HG03378 (cell line): Measurements from ENCODE around the gene TEX11.
"Not testable (repeated sequence)": the region's sequence is repeated elsewhere in the genome, so short reads cannot be mapped to it uniquely, and the experiment has no call there.

ENCODE experiments used
- ATAC-seq: cut with Tn5 transposase; IDR thresholded peaks from one replicate; pipeline ENCODE4 v1.9.1; 2021; ENCODE audit warnings: mild to moderate bottlenecking, moderate library complexity; ENCODE audit not compliant: unreplicated experiment

Gene TEX11

GRCh38 chrX:70762285-70762684 lies 146.2 kb downstream of the TEX11 start:
- no peak for ATAC-seq

- ATAC-seq, result no peak
Observed at GRCh38 chrX:70755850-70756249, 152.7 kb downstream of the TEX11 start.

GRCh38 chrX:70754169-70754848 lies 154.2 kb downstream of the TEX11 start:
- no peak for ATAC-seq

GRCh38 chrX:70733774-70734173 lies 174.7 kb downstream of the TEX11 start:
- not testable (repeated sequence) for ATAC-seq

- not testable (repeated sequence) for ATAC-seq
Observed at GRCh38 chrX:70727961-70728360, 180.6 kb downstream of the TEX11 start.

GRCh38 chrX:70720721-70721120 lies 187.8 kb downstream of the TEX11 start:
- no peak for ATAC-seq

GRCh38 chrX:70711336-70711735 lies 197.2 kb downstream of the TEX11 start:
- ATAC-seq, result not testable (repeated sequence)

GRCh38 chrX:70694339-70695122 lies 214.0 kb downstream of the TEX11 start:
- no peak for ATAC-seq

- not testable (repeated sequence) for ATAC-seq
Observed at GRCh38 chrX:70679455-70679854, 229.1 kb downstream of the TEX11 start.

- ATAC-seq, result no peak
Observed at GRCh38 chrX:70675284-70675683, 233.2 kb downstream of the TEX11 start.

GRCh38 chrX:70672326-70672725 lies 236.2 kb downstream of the TEX11 start:
- no peak for ATAC-seq

- ATAC-seq, result no peak
Observed at GRCh38 chrX:70669120-70669519, 239.4 kb downstream of the TEX11 start.

- ATAC-seq, result no peak
Observed at GRCh38 chrX:70664726-70665125, 243.8 kb downstream of the TEX11 start.

GRCh38 chrX:70661124-70661523 lies 247.4 kb downstream of the TEX11 start:
- not testable (repeated sequence) for ATAC-seq

GRCh38 chrX:70657546-70657945 lies 251.0 kb downstream of the TEX11 start:
- not testable (repeated sequence) for ATAC-seq

GRCh38 chrX:70656304-70656703 lies 252.2 kb downstream of the TEX11 start:
- no peak for ATAC-seq

- ATAC-seq, result not testable (repeated sequence)
Observed at GRCh38 chrX:70647910-70648309, 260.6 kb downstream of the TEX11 start.

GRCh38 chrX:70636218-70636617 lies 272.3 kb downstream of the TEX11 start:
- no peak for ATAC-seq

- no peak for ATAC-seq
Observed at GRCh38 chrX:70635669-70636068, 272.8 kb downstream of the TEX11 start.

- ATAC-seq, result no peak
Observed at GRCh38 chrX:70635227-70635626, 273.3 kb downstream of the TEX11 start.

GRCh38 chrX:70621743-70622142 lies 286.8 kb downstream of the TEX11 start:
- ATAC-seq, result no peak

GRCh38 chrX:70618467-70618866 lies 290.0 kb downstream of the TEX11 start:
- ATAC-seq, result no peak
